PC-9 (cell line): ENCODE results near the gene CLIC1. TPM values are rescaled to one million over a fixed set of nuclear protein-coding genes. Genes with fewer than 3 reads are reported as not detected.

Experiments
- BruUV-seq: library from RNA; stranded (reverse); fragments of 400-500 nt; replicated peaks from 2 replicates; lab custom pipeline; 2021; lab: Mats Ljungman, UMichigan
- CTCF ChIA-PET: fragments of 300-600 bp; sonication (Branson Sonifier 250); formaldehyde crosslinking; loops from one replicate; lab custom pipeline; 2022; ENCODE audit warnings: antibody characterized with exemption; lab: Charles Lee
- POLR2A ChIA-PET: fragments of 300-600 bp; sonication (Branson Sonifier 250); formaldehyde crosslinking; loops from one replicate; lab custom pipeline; 2022; ENCODE audit warnings: antibody characterized with exemption; ENCODE audit not compliant: unreplicated experiment; lab: Charles Lee
- DNase-seq, 2 experiments: peaks; one replicate each; pipeline versions ENCODE4 v3.0.0 to v3.0.0-alpha.2; 2015 to 2022; ENCODE audit warnings: mixed read lengths in 1 of 2
- H2AFZ ChIP-seq: fragments of 200-600 bp; sonication (generic); 2 replicates; pipeline ENCODE4 v1.8.1; 2017; ENCODE audit warnings: antibody characterized with exemption
- H3F3A ChIP-seq: fragments of 200-600 bp; sonication (generic); 2 replicates; pipeline ENCODE4 v1.8.1; 2017; ENCODE audit warnings: antibody characterized with exemption, mild to moderate bottlenecking, low read depth; ENCODE audit not compliant: insufficient read depth
- H3K27ac ChIP-seq: fragments of 200-600 bp; sonication (generic); 2 replicates; pipeline ENCODE4 v1.6.1; 2016; ENCODE audit warnings: mixed run types
- H3K27me3 ChIP-seq: fragments of 200-600 bp; sonication (generic); 2 replicates; pipeline ENCODE4 v1.6.1; 2016; ENCODE audit warnings: low read depth, mixed run types; ENCODE audit not compliant: insufficient read depth
- H3K36me3 ChIP-seq: fragments of 200-600 bp; sonication (generic); 2 replicates; pipeline ENCODE4 v1.6.1; 2016; ENCODE audit warnings: low read depth, mixed run types
- H3K4me1 ChIP-seq: fragments of 200-600 bp; sonication (generic); replicated peaks from 2 replicates; pipeline ENCODE4 v1.6.1; 2016; ENCODE audit warnings: mixed run types; ENCODE audit not compliant: insufficient read depth
- H3K4me2 ChIP-seq: fragments of 200-600 bp; sonication (generic); 2 replicates; pipeline ENCODE4 v1.6.1; 2017; ENCODE audit warnings: mixed run types
- H3K4me3 ChIP-seq: fragments of 200-600 bp; sonication (generic); 2 replicates; pipeline ENCODE4 v1.6.1; 2016; ENCODE audit warnings: mixed run types
- H3K79me2 ChIP-seq: fragments of 200-600 bp; sonication (generic); 2 replicates; pipeline ENCODE4 v1.6.1; 2017; ENCODE audit warnings: low read depth, mixed run types
- H3K9me2 ChIP-seq: fragments of 200-600 bp; sonication (generic); 2 replicates; pipeline ENCODE4 v1.8.1; 2017; ENCODE audit warnings: mild to moderate bottlenecking; ENCODE audit not compliant: insufficient read depth
- H3K9me3 ChIP-seq: fragments of 200-600 bp; sonication (generic); 2 replicates; pipeline ENCODE4 v1.8.1; 2016; ENCODE audit warnings: low read depth; ENCODE audit not compliant: insufficient read depth
- H4K20me1 ChIP-seq: fragments of 200-600 bp; sonication (generic); 2 replicates; pipeline ENCODE4 v1.8.1; 2017; ENCODE audit not compliant: insufficient read depth
- CTCF ChIP-seq: fragments of 200-600 bp; sonication (generic); conservative IDR thresholded peaks from 2 replicates; pipeline ENCODE4 v1.6.1; 2017; ENCODE audit warnings: mixed run types, antibody characterized with exemption, mild to moderate bottlenecking, moderate library complexity
- EZH2 ChIP-seq: fragments of 200-600 bp; sonication (generic); IDR thresholded peaks from 2 replicates; pipeline ENCODE4 v1.8.0; 2017; ENCODE audit warnings: antibody characterized with exemption, low read depth
- intact Hi-C: fragments of 100-400 bp; cut with micrococcal nuclease; formaldehyde crosslinking; loops from one replicate; pipeline ENCODE4 v1.10.0; 2022; ENCODE audit not compliant: unreplicated experiment
- total RNA-seq: library from RNA; stranded (reverse); gene quantifications from 2 replicates; pipeline ENCODE4 v1.2.3, GENCODE V29; 2021

The CLIC1 gene
- total RNA-seq, 1 experiment from 2014 or later, result 599 TPM

DNA sequence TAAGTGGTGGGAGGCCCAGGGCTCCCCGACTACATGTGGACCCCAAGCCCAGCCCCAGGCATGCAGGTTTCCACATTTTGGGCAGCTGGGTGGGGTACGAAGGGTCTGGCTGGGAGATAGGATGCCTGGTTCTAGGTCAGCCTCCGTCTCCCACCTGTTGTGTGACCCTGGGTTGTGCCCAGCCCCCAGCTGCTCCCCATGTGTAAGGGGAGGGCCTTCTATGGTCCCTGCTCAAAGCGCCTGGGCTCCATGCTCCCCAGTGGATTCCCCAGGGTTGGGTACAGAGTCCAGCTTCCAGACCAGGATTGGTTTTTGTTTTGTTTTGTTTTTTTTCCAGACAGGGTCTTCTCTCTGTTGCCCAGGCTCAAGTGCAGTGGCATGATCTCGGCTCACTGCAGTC, 41.9 kb upstream of the CLIC1 start:
- peak overlapping the region; percentile 58 for H3K27ac ChIP-seq
- POLR2A ChIA-PET, result interaction anchor here (0.6 kb wide), 1 partner anchor 122 kb away, joined by 3 read pairs; no protein-coding TSS in a partner anchor

DNA sequence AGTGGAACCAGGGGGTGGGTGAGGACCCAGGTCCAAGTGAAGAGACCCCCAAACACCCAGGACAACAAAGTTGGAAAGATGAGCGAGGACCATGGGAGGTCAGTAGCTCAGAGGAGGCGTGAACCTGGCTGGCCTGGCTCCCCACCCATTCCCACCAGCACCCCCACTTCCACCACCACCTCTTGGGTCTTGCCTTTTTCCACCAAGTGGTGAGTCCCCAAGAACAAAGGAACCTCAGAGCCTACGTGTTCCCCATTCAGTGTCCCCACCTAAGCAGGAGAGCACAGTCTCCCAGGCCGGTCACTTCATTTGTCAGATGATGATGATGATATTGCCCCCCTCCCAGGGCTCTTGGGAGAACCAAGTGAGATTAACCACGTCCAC, 41.3 kb upstream of the CLIC1 start:
- POLR2A ChIA-PET, result interaction anchor here (0.5 to 0.9 kb wide), 3 partner anchors 13 to 123 kb away, joined by 3 read pairs; no protein-coding TSS in a partner anchor
- no peak for DNase-seq

More for the DNA sequence above, 41.9 kb upstream of the CLIC1 start:
- no TSS peak for BruUV-seq
- no peak for TF ChIP-seq EZH2
- TF ChIP-seq CTCF, result no peak
- intact Hi-C loops, result loop anchor here (10.0 kb wide), 1 partner anchor 177 kb away; the partner anchor contains the start of genes NELFE and SKIC2
- Histone ChIP-seq H3F3A (peaks cover 28% of the 10 kb centered on the region; the same call in 1 of the 2 replicates), H3K27me3 (no peaks in the 10 kb centered on the region), H2AFZ (no peak overlapping the region), H3K4me1 (peaks cover 31% of the 10 kb centered on the region), H3K36me3 (peaks cover 12% of the 10 kb centered on the region; the same call in 1 of the 2 replicates), H3K4me2 (no peak overlapping the region), H4K20me1 (no peaks in the 10 kb centered on the region), H3K9me3 (no peaks in the 10 kb centered on the region), H3K79me2 (no peaks in the 10 kb centered on the region), H3K9me2 (no peaks in the 10 kb centered on the region), H3K4me3 (no peak overlapping the region)
- CTCF ChIA-PET, result interaction anchor here (0.6 kb wide), 1 partner anchor 43 kb away, joined by 9 read pairs; no protein-coding TSS in a partner anchor
- DNase-seq, result no peak

More for the DNA sequence above, 41.3 kb upstream of the CLIC1 start:
- Histone ChIP-seq H3F3A (peaks cover 31% of the 10 kb centered on the region; the same call in 1 of the 2 replicates), H3K27ac (peak overlapping the region; percentile 58), H3K9me3 (no peaks in the 10 kb centered on the region), H3K4me1 (peaks cover 31% of the 10 kb centered on the region), H3K4me3 (no peak overlapping the region), H3K27me3 (no peaks in the 10 kb centered on the region), H3K4me2 (no peak overlapping the region; the same call in 1 of the 2 replicates), H3K9me2 (no peaks in the 10 kb centered on the region), H3K36me3 (peaks cover 8% of the 10 kb centered on the region; the same call in 1 of the 2 replicates), H4K20me1 (no peaks in the 10 kb centered on the region), H3K79me2 (no peaks in the 10 kb centered on the region), H2AFZ (no peak overlapping the region)
- intact Hi-C loops, result loop anchor here (2.0 to 10.0 kb wide), 3 partner anchors 17 to 177 kb away; partner anchors contain the start of genes HSPA1A, HSPA1L, NELFE and SKIC2
- TF ChIP-seq EZH2 (no peak), CTCF (no peak)
- BruUV-seq, result TSS peak; percentile 39
- CTCF ChIA-PET, result interaction anchor here (0.6 kb wide), 3 partner anchors 9 to 42 kb away, joined by 3 to 9 read pairs (median 4); no protein-coding TSS in a partner anchor
